SK-N-SH (cell line): ENCODE results near the gene SCAF1. TPM values are rescaled to one million over a fixed set of nuclear protein-coding genes. Genes with fewer than 3 reads are reported as not detected.
"Not testable (repeated sequence)": the region's sequence is repeated elsewhere in the genome, so short reads cannot be mapped to it uniquely, and the experiment has no call there.

Source experiments
- CTCF ChIA-PET: fragments of 300-600, 350-600 bp; formaldehyde crosslinking; extraction: SDS; loops from one replicate; lab custom pipeline; 2021; lab: Yijun Ruan, JAX
- POLR2A ChIA-PET: fragments of 350-600 bp; sonication (Branson Sonifier 250); formaldehyde crosslinking; extraction: SDS; loops from one replicate; lab custom pipeline; 2020; ENCODE audit warnings: antibody characterized with exemption, inconsistent platforms; lab: Yijun Ruan, JAX
- DNase-seq: peaks from one replicate; pipeline ENCODE4 v3.0.0; 2012
- H2AFZ ChIP-seq: fragments of 200-600 bp; sonication (generic); 2 replicates; pipeline ENCODE4 v1.8.1; 2016; ENCODE audit warnings: antibody characterized with exemption, mild to moderate bottlenecking, low read depth
- H3F3A ChIP-seq: fragments of 200-600 bp; sonication (generic); replicated peaks from 2 replicates; pipeline ENCODE3; 2016; ENCODE audit warnings: antibody characterized with exemption, mild to moderate bottlenecking; ENCODE audit not compliant: insufficient read depth
- H3K27ac ChIP-seq, 2 experiments: fragments of 200-500 bp in 1 of 2; fragments of 200-600 bp in 1 of 2; sonication (Bioruptor generic) in 1 of 2; sonication (generic), shearing (Covaris generic) in 1 of 2; 2 replicates each; pipeline versions ENCODE4 v1.5.1 to v1.6.1; 2014 to 2016; ENCODE audit warnings: low read depth in 2 of 2, inconsistent platforms in 1 of 2, low read length in 1 of 2, mild to moderate bottlenecking in 1 of 2, mixed read lengths in 1 of 2
- H3K27me3 ChIP-seq: fragments of 200-600 bp; sonication (generic), shearing (Covaris generic); 2 replicates; pipeline ENCODE4 v1.6.1; 2016; ENCODE audit warnings: mixed run types; ENCODE audit not compliant: insufficient read depth
- H3K36me3 ChIP-seq, 2 experiments: fragments of 200-500 bp in 1 of 2; fragments of 200-600 bp in 1 of 2; sonication (Bioruptor generic) in 1 of 2; sonication (generic) in 1 of 2; replicated peaks in 1 of 2; 2 replicates each; pipeline versions ENCODE3 to v1.5.1; 2014 to 2016; ENCODE audit warnings: low read length in 1 of 2, mild to moderate bottlenecking in 1 of 2; ENCODE audit not compliant: insufficient read depth in 2 of 2, control insufficient read depth in 1 of 2
- H3K4me1 ChIP-seq, 2 experiments: fragments of 200-500 bp in 1 of 2; fragments of 200-600 bp in 1 of 2; sonication (Bioruptor generic) in 1 of 2; sonication (generic), shearing (Covaris generic) in 1 of 2; 2 replicates each; pipeline versions ENCODE4 v1.5.1 to v1.6.1; 2014 to 2016; ENCODE audit warnings: low read depth in 1 of 2, low read length in 1 of 2, mixed run types in 1 of 2; ENCODE audit not compliant: insufficient read depth in 2 of 2, control insufficient read depth in 1 of 2
- H3K4me2 ChIP-seq: fragments of 200-600 bp; sonication (generic), shearing (Covaris generic); 2 replicates; pipeline ENCODE4 v1.6.1; 2017; ENCODE audit warnings: mixed run types
- H3K4me3 ChIP-seq, 2 experiments: fragments of 200-500 bp in 1 of 2; fragments of 200-600 bp in 1 of 2; sonication (Bioruptor generic) in 1 of 2; sonication (generic), shearing (Covaris generic) in 1 of 2; 2 replicates each; pipeline versions ENCODE4 v1.5.1 to v1.8.1; 2014 to 2016; ENCODE audit warnings: low read depth in 2 of 2, inconsistent platforms in 1 of 2, low read length in 1 of 2, mild to moderate bottlenecking in 1 of 2, mixed read lengths in 1 of 2, moderate library complexity in 1 of 2
- H3K79me2 ChIP-seq: fragments of 200-600 bp; sonication (generic); 2 replicates; pipeline ENCODE4 v1.8.1; 2017; ENCODE audit warnings: mild to moderate bottlenecking; ENCODE audit not compliant: insufficient read depth
- H3K9ac ChIP-seq: fragments of 200-600 bp; sonication (generic); 2 replicates; pipeline ENCODE4 v1.6.1; 2017; ENCODE audit warnings: mixed run types
- H3K9me2 ChIP-seq: fragments of 200-600 bp; sonication (generic); 2 replicates; pipeline ENCODE4 v1.6.1; 2017; ENCODE audit warnings: mixed run types
- H3K9me3 ChIP-seq: fragments of 200-600 bp; sonication (generic); 2 replicates; pipeline ENCODE4 v1.6.1; 2017; ENCODE audit warnings: mixed run types, mild to moderate bottlenecking, moderate library complexity
- H4K20me1 ChIP-seq: fragments of 200-600 bp; sonication (generic); 2 replicates; pipeline ENCODE4 v1.6.1; 2017; ENCODE audit warnings: mild to moderate bottlenecking, mixed run types; ENCODE audit not compliant: insufficient read depth
- CHD2 ChIP-seq: fragments of 150-350 bp; IDR thresholded peaks from 2 replicates; pipeline ENCODE4 v1.6.1; 2018; ENCODE audit warnings: low read length; ENCODE audit not compliant: partially characterized antibody
- EP300 ChIP-seq, 2 experiments: IDR thresholded peaks; 2 replicates each; pipeline versions ENCODE4 v1.4.0 to v1.6.1; 2012; ENCODE audit warnings: borderline replicate concordance in 1 of 2, low read depth in 1 of 2, low read length in 1 of 2
- FOSL2 ChIP-seq: IDR thresholded peaks from 2 replicates; pipeline ENCODE4 v1.4.0; 2012; ENCODE audit warnings: low read depth, mild to moderate bottlenecking, moderate library complexity, borderline replicate concordance
- GATA2 ChIP-seq: sonication (generic); formaldehyde crosslinking; IDR thresholded peaks from 2 replicates; pipeline ENCODE4 v1.5.0; 2020; ENCODE audit warnings: mild to moderate bottlenecking, missing genetic modification reagents
- JUND ChIP-seq: IDR thresholded peaks from 2 replicates; pipeline ENCODE4 v1.4.0; 2012
- MXI1 ChIP-seq: IDR thresholded peaks from 2 replicates; pipeline ENCODE4 v1.6.1; 2012; ENCODE audit warnings: mild to moderate bottlenecking, low read depth, low read length, improper control_type of control experiment
- NFIC ChIP-seq: IDR thresholded peaks from 2 replicates; pipeline ENCODE4 v1.4.0; 2012; ENCODE audit warnings: borderline replicate concordance
- RAD21 ChIP-seq: IDR thresholded peaks from 2 replicates; pipeline ENCODE4 v1.6.1; 2012; ENCODE audit warnings: mild to moderate bottlenecking, low read length
- RFX5 ChIP-seq: IDR thresholded peaks from 2 replicates; pipeline ENCODE4 v1.6.1; 2012; ENCODE audit warnings: mild to moderate bottlenecking, improper control_type of control experiment, low read length
- SIN3A ChIP-seq: IDR thresholded peaks from 2 replicates; pipeline ENCODE4 v1.6.1; 2012; ENCODE audit warnings: low read depth, mild to moderate bottlenecking, low read length, moderate library complexity, borderline replicate concordance
- TCF12 ChIP-seq: IDR thresholded peaks from 2 replicates; pipeline ENCODE4 v1.4.0; 2012
- WGBS: methylation state at CpG from one replicate; pipeline ENCODE4 v1.1.6; 2017; ENCODE audit warnings: low lambda C conversion rate; 5-methylcytosine and 5-hydroxymethylcytosine counted together
- polyA plus RNA-seq, 3 experiments: library from polyadenylated mRNA; depleted of rRNA; stranded (reverse); fragments of >200 nt; gene quantifications; 2 replicates each; pipeline ENCODE4 v1.2.3, GENCODE V29; 2012
- TF ChIP-seq, protein P1 (sequence below): fragments of 150-350 bp; IDR thresholded peaks from 2 replicates; pipeline ENCODE4 v1.6.1; 2016; ENCODE audit warnings: mild to moderate bottlenecking, low read depth, low read length

The SCAF1 gene
- polyA plus RNA-seq, 1 of the 3 experiments (the other 2 are of a cell fraction), result 9.5 TPM

DNA sequence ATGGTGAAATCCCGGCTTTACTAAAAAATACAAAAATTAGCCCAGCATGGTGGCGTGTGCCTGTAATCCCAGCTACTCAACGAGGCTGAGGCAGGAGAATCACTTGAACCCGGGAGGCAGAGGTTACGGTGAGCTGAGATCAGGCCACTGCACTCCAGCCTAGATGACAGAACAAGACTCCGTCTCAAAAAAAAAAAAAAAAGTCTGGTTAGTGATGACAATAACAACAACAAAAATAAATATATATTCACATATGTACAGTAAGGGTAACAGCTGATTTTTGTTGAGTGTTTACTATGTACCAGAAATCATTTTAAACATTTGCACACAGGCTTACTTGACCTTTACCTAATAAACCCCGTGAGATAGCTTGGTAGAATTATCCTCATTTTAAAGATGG is 25.1 kb upstream of the SCAF1 start:
- DNase-seq, result no peak
- Histone ChIP-seq H3K4me3 (no peak overlapping the region), H3K79me2 (peaks cover 59% of the 10 kb centered on the region), H3K9me2 (no peaks in the 10 kb centered on the region), H3K9me3 (no peaks in the 10 kb centered on the region), H3K9ac (no peak overlapping the region), H3K27me3 (no peaks in the 10 kb centered on the region), H3K4me1 (peaks cover 0 to 14% of the 10 kb centered on the region in 2 experiments; a peak in 3 of 4 replicates), H4K20me1 (peaks cover 36% of the 10 kb centered on the region), H3K4me2 (no peak overlapping the region), H3K36me3 (peaks cover 30 to 31% of the 10 kb centered on the region in 2 experiments), H3K27ac (no peak overlapping the region), H3F3A (peaks cover 12% of the 10 kb centered on the region), H2AFZ (no peak overlapping the region)
- no peak for TF ChIP-seq RFX5
- no peak for TF ChIP-seq JUND
- no peak for TF ChIP-seq GATA2 (CRISPR knock-in tag)
- TF ChIP-seq EP300 (IDR thresholded peaks at IDR 0.05; ENCODE audit: borderline replicate concordance in 1 of 2, low read depth in 1 of 2, low read length in 1 of 2), result no peak
- TF ChIP-seq CHD2, result no peak
- TF ChIP-seq, protein P1, sequence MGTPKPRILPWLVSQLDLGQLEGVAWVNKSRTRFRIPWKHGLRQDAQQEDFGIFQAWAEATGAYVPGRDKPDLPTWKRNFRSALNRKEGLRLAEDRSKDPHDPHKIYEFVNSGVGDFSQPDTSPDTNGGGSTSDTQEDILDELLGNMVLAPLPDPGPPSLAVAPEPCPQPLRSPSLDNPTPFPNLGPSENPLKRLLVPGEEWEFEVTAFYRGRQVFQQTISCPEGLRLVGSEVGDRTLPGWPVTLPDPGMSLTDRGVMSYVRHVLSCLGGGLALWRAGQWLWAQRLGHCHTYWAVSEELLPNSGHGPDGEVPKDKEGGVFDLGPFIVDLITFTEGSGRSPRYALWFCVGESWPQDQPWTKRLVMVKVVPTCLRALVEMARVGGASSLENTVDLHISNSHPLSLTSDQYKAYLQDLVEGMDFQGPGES, result no peak
- TF ChIP-seq NFIC, result no peak
- TF ChIP-seq FOSL2, result no peak
- TF ChIP-seq TCF12, result no peak
- TF ChIP-seq SIN3A, result no peak
- TF ChIP-seq RAD21, result no peak
- no peak for TF ChIP-seq MXI1
- 91% methylated on average over 7 of the region's 7 CpGs for WGBS
- ChIA-PET POLR2A (no interaction called here), CTCF (interaction anchor here (1.4 kb wide), 1 partner anchor 55 kb away, joined by 4 read pairs; no protein-coding TSS in a partner anchor)

DNA sequence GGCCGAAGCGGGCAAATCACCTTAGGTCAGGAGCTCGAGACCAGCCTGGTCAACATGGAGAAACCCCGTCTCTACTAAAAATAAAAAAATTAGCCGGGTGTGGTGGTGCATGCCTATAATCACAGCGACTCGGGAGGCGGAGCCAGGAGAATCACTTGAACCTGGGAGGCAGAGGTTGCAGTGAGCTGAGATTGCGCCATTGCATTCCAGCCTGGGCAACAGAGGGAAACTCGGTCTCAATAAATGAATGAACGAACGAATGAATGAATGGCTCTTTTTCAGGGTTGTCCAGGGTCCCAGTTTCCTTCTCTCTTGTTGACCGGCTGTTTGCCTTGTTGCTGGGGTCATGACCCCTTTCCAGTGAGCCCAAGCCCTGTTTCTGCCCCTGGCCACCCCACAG is 24.1 kb upstream of the SCAF1 start:
- Histone ChIP-seq H3K79me2 (peaks cover 50% of the 10 kb centered on the region), H3F3A (peaks cover 11% of the 10 kb centered on the region), H4K20me1 (peaks cover 27% of the 10 kb centered on the region), H3K4me1 (peaks cover 0 to 14% of the 10 kb centered on the region in 2 experiments; a peak in 3 of 4 replicates), H3K36me3 (peaks cover 31% of the 10 kb centered on the region in 2 experiments)
- H3K4me3 ChIP-seq, H3K27ac ChIP-seq, H3K27me3 ChIP-seq, H3K4me2 ChIP-seq, H3K9ac ChIP-seq, H3K9me3 ChIP-seq, DNase-seq, H3K9me2 ChIP-seq, H2AFZ ChIP-seq: not testable (repeated sequence)
- ChIA-PET CTCF (interaction anchor here (1.4 kb wide), 1 partner anchor 47 kb away, joined by 3 read pairs; no protein-coding TSS in a partner anchor), POLR2A (interaction anchor here (1.1 kb wide), 1 partner anchor 38 kb away, joined by 3 read pairs; the partner anchor contains the start of gene NOSIP)
- 91% methylated on average over 13 of the region's 13 CpGs for WGBS
